DMS53 (cell line): ENCODE results near the gene IMMP2L.
"Not testable (repeated sequence)": the region's sequence is repeated elsewhere in the genome, so short reads cannot be mapped to it uniquely, and the experiment has no call there.

Experiments used
- DNase-seq: peaks from one replicate; lab custom pipeline; 2025; lab: John Stamatoyannopoulos, UW

The IMMP2L gene

DNA sequence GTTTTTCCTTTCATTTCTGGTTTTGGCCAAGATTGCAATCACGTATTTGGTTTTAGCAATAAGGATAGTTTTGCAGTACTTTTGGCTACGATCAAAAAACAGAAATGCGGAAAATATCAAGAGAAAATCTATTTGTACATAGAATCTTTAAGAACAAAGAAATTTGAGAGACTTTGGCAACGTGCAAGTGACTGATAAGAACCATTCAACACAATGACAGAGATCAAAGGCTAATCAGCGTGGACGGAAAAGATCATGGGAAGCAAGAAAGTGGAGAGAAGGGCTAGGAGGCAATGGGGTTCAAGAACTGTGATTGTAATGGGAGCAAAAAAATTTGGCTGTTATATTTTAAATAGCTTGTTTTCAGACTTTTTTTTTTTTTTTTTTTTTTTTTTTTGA, 487.5 kb downstream of the IMMP2L start:
- DNase-seq, result no peak

DNA sequence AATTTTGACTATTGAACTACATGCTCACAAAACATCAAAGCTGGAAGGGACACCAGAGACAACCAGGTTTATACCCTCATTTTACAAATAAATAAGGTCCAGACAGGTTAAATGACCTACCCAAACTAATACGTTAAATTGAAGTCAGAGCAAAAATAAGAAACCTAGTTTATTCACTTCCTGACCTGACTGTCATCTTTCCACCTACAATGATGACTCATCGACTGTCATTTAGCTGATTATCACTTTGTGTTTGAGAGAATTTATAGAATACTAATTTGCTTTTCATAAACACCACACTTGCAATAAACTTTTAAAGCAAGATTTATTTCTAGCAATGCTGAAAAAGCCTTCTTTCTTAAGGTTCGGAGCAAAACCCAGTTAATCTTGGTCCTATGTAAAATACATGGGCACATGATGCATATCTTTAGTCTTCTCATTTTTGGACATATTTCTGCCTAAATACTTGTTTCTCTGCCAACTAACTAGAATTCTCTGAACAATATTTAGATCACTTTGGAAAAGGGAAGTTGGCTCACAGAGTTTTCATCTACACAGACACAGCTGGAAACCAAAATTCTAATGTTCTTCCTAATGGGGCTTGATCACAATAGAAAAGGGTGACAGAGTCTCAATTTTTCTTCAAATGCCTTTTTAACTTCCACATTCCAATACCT, 488.1 kb downstream of the IMMP2L start:
- DNase-seq, result peak; percentile 39

DNA sequence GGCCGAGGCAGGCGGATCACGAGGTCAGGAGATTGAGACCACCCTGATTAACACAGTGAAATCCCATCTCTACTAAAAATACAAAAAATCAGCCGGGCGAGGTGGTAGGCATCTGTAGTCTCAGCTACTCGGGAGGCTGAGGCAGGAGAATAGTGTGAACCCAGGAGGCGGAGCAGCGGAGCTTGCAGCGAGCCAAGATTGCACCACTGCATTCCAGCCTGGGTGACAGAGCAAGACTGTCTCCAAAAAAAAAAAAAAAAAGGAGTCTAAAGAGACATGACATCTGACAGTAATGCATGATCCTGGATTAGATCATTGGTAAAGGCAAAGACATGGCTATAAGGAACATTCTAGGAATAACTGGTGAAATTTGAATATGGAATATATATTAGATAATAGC, 489.6 kb downstream of the IMMP2L start:
- not testable (repeated sequence) for DNase-seq

DNA sequence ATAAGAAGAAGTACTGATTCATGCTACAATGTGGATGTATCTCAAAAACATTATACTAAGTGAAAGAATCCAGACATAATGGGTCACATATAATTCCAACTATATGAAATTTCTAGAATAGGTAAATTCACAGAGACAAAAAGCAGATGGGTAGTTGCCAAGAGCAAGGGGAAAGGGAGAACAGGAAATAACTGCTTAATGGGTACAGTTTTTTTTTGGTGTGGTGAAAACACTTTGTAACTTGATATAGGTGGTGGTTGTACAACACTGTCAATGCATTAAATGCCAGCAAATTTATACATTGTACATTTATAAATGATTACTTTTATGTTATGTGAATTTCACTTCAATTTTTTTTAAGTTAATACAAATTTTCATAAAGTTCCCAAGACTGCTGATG, 490.7 kb downstream of the IMMP2L start:
- DNase-seq, result peak; percentile 29

DNA sequence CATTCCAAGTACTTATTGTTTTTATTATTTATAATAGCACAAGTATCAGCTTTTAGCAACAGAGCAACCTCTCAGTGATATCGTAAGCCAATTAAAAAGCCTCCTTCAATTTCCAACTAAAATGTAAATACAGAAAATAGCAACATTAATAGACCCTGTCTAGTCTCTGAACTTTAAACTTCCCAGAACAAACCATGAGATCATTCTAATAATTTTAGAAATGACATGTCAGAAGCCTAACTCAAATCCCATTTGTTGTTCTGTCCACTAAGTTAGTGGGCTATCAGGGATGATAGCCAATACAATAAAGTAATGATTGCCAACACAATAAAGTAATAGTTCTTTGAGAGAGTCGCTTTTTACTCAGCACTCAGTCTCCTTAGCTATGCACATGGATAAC, 493.7 kb downstream of the IMMP2L start:
- no peak for DNase-seq

DNA sequence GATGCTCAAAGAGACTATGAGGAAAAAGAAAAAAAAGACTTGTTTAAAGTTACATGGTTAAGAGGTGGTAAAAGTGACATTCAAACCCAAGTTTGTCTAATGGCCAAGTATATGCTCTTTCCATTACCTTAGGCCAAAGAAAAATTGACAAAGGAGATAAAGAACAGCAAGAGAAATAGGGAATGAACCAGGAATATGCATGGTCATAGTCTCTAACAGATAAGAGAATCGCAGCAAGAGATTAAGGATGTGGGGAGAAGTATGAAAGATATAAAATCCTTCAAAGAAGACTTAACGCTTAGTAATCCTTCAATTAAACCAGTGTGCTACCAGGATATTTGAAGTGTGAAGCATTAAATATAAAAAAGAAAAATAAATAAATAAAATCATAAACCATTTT, 494.6 kb downstream of the IMMP2L start:
- DNase-seq, result no peak

DNA sequence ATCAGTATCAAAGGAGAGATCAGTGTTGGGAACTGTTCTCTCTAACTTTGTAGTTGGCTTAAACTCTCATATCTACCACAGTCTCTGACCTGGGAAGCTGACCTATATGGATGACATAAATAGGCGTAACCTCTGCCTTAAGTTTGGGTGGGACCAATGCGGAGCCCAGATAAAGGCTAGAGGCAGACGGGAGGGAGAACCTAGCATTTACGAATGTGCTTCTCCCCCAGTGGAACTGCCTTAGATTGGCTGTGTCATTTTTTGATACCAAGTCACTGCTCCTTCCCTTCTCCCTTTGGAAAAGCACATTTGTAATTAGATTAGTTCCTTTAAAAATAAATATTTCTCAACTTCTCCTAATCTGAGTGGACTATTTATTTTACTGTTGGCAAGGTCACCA, 495.0 kb downstream of the IMMP2L start:
- DNase-seq, result no peak

DNA sequence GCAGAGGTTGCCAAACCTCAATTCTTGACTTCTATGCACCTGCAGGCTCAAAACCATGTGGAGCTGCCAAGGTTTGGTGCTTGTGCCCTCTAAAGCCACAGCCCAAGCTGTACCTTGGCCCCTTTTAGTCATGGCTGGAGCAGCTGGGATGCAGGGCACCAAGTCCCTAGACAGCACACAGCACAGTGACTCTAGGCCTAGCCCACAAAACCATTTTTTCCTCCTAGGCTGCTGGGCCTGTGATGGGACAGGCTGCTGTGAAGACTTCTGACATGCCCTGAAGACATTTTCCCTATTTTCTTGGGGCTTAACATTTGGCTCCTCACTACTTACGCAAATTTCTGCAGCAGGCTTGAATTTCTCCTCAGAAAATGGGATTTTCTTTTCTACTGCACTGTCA, 499.1 kb downstream of the IMMP2L start:
- no peak for DNase-seq

DNA sequence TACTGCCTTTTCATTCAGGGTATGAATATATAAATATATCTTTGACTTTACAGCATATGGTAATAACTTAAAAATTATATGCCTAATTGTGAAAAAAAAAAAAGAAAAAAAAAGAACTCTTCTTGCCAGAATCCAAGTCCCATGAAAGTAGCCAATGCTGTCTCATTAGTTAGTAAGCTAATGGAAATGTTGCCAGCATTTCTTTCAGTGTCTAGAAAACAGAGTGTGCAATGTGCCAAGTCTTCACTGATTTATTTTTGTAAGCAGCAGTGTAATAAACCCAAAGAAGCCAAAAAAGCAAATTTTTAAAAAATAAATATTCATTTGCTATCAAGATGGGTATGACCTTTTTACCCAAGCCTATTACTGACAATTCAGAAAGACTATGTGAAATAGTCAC, 502.5 kb downstream of the IMMP2L start:
- no peak for DNase-seq

DNA sequence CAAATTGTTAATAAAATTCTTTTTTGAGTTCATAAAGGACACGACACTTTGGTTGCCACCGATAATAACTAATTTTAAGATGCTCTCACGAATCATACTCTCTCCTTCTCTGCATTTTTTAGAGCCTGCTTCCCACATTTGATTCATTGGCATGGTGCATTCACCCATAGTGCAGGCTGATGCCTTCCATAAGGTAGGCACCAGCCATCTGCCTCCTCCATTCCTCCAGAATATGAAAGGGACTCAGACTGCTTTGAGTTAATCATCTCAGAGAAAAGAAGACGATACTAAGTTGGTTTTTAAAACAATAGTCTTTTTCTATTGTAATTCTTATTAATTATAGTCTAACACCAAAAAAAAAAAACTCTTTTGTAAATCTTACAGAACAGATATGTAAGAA, 505.2 kb downstream of the IMMP2L start:
- DNase-seq, result no peak

DNA sequence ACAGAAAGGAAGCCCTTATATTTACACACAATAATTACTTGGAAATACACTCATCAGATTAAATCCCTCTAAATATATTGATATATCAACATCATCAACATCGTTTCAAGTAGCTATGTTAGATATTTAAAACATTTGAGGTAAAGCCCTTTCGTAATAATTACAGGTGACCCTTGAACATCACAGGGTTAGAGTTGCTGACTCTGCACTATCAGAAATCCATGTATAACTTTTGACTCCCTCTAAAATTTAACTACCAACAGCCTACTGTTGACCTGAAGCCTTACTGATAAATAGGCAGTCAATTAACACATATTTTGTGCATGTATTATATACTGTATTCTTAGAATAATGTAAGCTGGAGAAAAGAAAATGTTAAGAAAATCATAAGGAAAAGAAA, 505.9 kb downstream of the IMMP2L start:
- no peak for DNase-seq

DNA sequence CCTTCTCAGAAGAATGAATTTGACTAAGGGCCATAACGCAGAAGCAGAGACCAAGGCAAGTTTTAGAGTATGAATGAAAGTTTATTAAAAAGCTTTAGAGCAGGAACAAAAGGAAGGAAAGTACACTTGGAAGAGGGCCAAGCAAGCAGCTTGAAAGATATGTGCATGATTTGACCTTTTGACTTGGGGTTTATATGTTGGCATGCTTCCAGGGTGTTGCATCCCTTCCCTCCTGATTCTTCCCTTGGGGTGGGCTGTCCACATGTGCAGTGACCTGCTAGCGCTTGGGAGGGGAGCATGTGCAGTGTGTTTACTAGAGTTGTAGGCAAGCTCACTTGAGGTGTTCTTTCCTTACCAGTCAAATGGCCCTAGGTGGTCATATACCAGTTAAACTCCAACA, 509.3 kb downstream of the IMMP2L start:
- no peak for DNase-seq

DNA sequence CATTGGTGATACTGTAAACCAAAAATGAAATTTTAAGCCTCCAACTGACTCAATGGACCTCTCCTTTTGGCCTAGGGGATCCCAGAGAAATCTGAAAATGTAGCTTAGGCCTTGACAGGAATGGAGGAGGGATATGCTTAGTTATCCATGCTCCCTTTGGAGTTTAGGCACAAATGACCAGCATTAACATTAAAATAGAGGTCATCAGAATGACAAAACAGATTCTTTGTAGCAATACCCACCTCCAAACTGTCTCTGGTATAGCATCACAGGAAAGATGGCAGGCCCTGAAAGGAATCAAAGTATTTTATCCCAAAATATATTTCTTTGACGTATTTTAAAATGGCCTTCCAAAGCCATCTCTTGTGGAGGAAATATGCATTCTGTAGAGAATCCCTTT, 510.5 kb downstream of the IMMP2L start:
- no peak for DNase-seq

DNA sequence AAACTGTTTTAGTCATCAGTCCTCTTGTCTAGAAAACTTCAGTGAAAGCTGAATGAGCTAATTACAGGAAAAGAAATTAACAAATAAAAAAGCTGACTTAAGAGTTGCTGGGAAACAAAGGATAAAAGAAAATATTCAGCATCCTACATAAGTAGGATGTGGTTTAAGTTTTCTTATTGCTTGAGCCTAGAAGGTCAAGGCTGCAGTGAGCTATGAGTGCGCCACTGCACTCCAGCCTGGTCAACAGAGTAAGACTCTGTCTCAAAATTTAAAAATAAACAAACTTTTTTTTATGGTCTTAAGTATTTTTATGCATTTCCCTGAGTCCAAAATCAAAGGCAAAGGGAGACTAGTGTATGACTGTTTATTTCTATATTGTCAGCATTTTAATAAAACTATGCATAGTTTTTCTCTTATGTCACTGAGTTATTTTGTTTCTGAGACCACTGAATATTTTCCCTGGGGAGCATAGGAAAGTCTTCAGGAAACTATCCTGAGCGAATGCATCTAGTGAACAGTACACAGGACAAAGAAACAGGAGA, 511.3 kb downstream of the IMMP2L start:
- DNase-seq, result no peak

DNA sequence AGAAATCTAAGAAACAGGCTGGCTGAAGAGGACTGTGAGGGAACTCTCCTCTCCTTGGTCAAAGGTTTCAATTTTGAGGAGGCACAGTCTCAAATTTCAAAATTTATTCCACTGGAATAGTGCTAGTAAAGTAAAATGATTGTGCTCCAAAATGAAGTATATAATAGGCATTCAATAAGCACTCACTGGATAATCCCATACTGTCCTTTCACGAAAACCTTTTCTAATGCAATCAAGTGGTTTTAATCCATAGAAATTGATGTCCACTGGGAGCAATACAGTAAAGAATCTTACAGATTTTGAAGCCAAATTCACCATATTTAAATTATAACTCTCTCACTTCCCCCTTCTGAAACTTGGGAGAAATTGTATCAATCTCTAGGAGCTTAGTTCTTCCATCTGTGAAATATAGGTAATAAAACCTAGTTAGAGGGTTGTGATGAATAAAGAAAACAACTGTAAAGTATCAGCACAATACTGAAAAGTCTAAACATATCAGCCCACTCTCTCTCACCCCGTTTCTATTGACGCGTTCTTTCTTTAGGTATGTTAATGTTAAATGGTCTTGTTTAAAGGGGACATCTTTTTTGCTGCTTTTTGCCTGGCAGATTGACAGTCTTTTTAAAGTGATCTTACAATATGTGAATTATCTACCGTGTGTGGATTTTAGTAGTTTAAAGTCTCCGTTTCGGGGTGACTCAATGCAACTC, 512.2 kb downstream of the IMMP2L start:
- DNase-seq, result no peak

DNA sequence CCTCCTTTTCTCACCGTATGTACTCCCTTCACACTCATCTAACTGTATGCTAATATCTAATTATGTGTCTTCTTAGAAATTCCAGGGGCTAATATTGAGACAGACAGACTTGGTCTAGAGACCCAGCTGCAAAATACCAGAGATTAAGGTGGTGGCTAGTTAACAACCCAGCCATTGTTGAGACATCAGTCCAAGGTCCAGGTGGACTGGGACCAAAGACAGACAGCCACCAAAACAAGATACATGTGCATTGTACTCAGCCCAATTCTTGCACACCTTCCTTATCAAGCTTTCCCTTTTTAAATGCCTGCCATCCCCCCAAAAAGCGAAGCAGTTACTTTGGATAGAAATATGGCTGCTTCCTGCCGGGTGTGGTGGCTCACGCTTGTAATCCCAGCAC, 514.7 kb downstream of the IMMP2L start:
- DNase-seq, result no peak

DNA sequence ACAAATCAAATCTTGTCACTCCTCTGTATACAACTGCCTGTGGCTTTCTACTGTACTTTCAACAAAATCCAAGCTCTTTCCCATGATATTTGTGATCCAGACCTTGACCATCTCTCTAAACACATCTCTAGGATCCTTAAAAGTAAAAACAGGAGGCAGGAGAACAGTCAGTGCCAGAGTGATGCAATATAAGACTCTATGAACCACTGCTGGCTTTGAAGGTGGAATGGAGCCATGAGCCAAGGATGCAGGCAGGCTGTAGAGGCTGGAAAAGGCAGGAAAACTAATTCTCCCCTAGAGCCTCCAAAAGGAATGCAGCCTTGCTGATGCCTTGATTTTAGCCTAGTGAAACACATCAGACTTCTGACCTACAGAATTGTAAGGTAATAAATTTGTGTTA, 516.8 kb downstream of the IMMP2L start:
- DNase-seq, result no peak

DNA sequence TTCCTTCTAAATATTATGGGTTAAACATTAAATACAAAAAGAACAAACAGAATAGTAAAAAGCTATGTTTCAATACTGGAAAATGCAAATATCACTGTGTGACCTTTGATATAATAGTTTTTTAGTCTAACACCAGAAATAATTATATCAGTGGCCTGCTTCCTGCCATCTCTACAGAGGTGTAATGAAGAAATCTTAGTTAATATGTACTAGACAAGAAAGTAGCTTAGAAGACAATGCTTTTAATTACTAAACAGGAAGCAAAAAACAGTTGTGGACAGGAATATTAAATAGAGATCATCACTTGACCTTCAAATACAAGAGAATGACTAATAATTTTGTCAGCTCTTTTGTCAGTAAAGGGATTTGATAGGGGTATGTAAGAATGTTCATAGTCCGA, 518.7 kb downstream of the IMMP2L start:
- peak; percentile 15 for DNase-seq

DNA sequence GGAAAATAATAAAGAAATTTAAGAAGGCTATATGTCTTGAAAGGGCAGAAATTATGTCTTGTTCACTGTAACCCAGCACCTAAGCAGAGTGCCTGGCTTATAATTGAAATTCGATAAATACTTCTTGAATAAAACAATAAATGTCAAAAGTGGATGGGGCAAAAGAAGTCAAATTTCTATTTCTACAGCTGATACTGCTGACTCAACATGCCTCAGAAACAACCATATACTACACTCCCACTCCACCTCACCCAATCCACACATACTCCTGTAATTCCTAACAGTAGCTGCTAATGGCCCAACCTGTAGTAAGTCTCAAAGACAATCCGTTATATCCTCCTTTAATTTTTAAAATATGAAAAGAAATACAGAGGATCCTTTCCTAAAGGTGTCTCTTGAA, 519.5 kb downstream of the IMMP2L start:
- DNase-seq, result no peak

DNA sequence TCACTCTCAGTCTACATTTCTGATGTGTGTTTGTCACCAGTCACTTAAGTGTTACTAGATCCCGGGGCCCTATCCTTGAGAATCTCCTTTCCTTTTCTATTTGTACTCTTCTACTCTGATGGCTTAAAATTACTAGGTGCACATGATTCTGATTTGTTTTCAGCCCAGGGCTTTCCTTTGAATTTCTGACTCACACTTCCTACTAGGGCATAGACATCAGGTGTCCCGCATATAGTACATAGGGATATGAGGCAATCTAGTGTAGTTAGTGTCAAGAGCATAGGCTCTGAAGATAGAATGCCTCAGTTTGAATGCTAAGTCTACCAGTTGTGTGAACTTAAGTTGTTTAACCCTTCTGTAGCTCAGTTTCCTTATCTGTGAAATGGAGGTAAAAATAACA, 520.7 kb downstream of the IMMP2L start:
- peak; percentile 69 for DNase-seq

DNA sequence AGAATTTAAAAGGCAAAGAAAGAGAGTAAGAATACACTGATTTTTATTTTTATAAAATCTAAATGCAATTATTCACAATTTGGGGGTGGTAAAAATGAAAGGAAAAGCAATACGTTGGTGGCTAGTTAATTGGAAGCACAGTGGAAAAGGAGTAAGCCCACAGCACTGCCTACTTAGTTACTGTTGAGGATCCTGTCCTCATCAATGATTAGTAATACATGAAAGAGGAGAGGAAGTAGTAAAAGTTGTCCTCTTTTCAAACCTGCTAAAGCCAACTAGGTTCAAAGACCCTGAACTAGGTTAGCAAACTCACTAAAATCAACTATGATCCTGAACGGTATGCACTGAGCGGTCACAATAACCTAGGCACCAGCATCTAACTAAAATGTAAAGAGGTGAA, 524.1 kb downstream of the IMMP2L start:
- DNase-seq, result no peak

DNA sequence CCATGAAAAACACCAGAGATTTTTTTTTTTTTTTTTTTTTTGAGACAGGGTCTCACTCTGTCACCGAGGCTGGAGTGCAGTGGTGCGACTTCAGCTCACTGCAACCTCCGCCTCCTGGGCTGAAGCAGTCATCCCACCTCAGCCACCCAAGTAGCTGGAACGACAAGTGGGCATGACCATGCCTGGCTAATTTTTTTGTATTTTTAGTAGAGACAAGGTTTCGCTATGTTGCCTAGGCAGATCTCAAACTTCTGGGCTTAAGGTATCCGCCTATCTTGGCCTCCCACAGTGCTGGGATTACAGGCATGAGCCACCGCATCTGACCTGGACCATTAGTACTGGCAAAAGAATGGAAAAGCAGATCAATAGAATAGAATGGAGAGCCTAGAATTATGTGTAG, 530.4 kb downstream of the IMMP2L start:
- no peak for DNase-seq

DNA sequence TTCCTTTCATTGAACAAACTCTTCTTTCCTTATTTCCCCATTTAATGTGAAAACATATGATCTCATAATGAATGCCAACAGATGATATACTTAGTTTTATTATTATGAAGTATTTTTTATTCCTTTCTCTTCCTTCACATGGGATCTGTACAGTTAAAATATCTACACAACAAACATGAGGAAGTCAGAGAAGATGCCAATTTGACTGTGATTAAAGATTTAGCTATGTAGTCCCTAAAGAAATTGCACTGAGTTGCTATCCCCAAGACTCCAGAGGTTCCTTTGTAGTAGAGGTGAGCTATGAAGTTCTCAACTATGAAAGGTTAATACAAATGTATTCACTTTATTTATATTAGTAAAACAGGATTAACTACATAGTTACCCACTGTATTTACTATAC, 532.0 kb downstream of the IMMP2L start:
- no peak for DNase-seq
